Measurements from ENCODE around the gene NEURL4.
"Not testable (repeated sequence)": the region's sequence is repeated elsewhere in the genome, so short reads cannot be mapped to it uniquely, and the experiment has no call there.

NEURL4 gene

GRCh38 chr17:7343250-7343649, 14.1 kb upstream of the NEURL4 start:
- no peak for TF ChIP-seq CTCF (conservative IDR thresholded peaks at IDR 0.05)
- TF ChIP-seq ZFX (IDR thresholded peaks at IDR 0.05), result no peak
- H3K27ac ChIP-seq, result no peak overlapping the region

GRCh38 chr17:7341842-7342241, 12.7 kb upstream of the NEURL4 start:
- no peak for TF ChIP-seq CTCF (conservative IDR thresholded peaks at IDR 0.05)
- TF ChIP-seq ZFX (IDR thresholded peaks at IDR 0.05), result no peak
- H3K27ac ChIP-seq, result no peak overlapping the region

- H3K27ac ChIP-seq, result no peak overlapping the region
- no peak for TF ChIP-seq ZFX (IDR thresholded peaks at IDR 0.05)
- TF ChIP-seq CTCF (conservative IDR thresholded peaks at IDR 0.05), result no peak
Measured at GRCh38 chr17:7340179-7340578, 11.0 kb upstream of the NEURL4 start.

- not testable (repeated sequence) for H3K27ac ChIP-seq
Measured at GRCh38 chr17:7337600-7337999, 8.5 kb upstream of the NEURL4 start.

- TF ChIP-seq CTCF (conservative IDR thresholded peaks at IDR 0.05) (no peak), ZFX (IDR thresholded peaks at IDR 0.05) (no peak)
- H3K27ac ChIP-seq, result no peak within 1 kb of the TSS
Measured at GRCh38 chr17:7336240-7337175, 7.4 kb upstream of the NEURL4 start, which contains the start of gene ACAP1. TSS of gene ACAP1 (plus strand) at chr17:7336529. CDS start at chr17:7336735, 206 bp downstream.

- H3K27ac ChIP-seq, result not testable (repeated sequence)
Measured at GRCh38 chr17:7335765-7336164, 6.6 kb upstream of the NEURL4 start.

GRCh38 chr17:7334938-7335538, 5.9 kb upstream of the NEURL4 start:
- H3K27ac ChIP-seq, result no peak overlapping the region
- TF ChIP-seq CTCF (conservative IDR thresholded peaks at IDR 0.05) (no peak), ZFX (IDR thresholded peaks at IDR 0.05) (no peak)

- not testable (repeated sequence) for H3K27ac ChIP-seq
Measured at GRCh38 chr17:7332600-7333069, 3.5 kb upstream of the NEURL4 start.

- TF ChIP-seq ZFX (IDR thresholded peaks at IDR 0.05) (no peak), CTCF (conservative IDR thresholded peaks at IDR 0.05) (no peak)
- no peak overlapping the region for H3K27ac ChIP-seq
Measured at GRCh38 chr17:7332111-7332510, 3.0 kb upstream of the NEURL4 start.
